ENCODE data around the gene SPAG16. TPM values are rescaled to one million over a fixed set of nuclear protein-coding genes. Genes with fewer than 3 reads are reported as not detected.

The SPAG16 gene
- total and polyA plus RNA-seq, 8 donors, result 11.1 to 47.4 (median 42.3) TPM

GRCh38 chr2:214035091-214035852 is 751.0 kb downstream of the SPAG16 start:
- H3K27me3 ChIP-seq, result no peaks in the 10 kb centered on the region
- no peaks in the 10 kb centered on the region for H3K4me1 ChIP-seq
- DNase-seq, result peak in 1 of 4 donors; percentile 56
- H3K4me3 ChIP-seq, result no peak overlapping the region
- no peaks in the 10 kb centered on the region for H3K36me3 ChIP-seq
- peaks cover 0 to 15% of the 10 kb centered on the region in 2 donors for H3K9me3 ChIP-seq
- intact Hi-C loops (cut with DNase I), result no loop called here
- no peak for TF ChIP-seq CTCF (IDR thresholded peaks at IDR 0.05)
- no peak for ATAC-seq
- no peak overlapping the region for H3K27ac ChIP-seq

- H3K4me3 ChIP-seq, result no peak overlapping the region
- DNase-seq, result no peak
- intact Hi-C loops (cut with DNase I), result no loop called here
- H3K9me3 ChIP-seq, result peaks cover 3 to 19% of the 10 kb centered on the region in 2 donors
- H3K4me1 ChIP-seq, result no peaks in the 10 kb centered on the region
- no peaks in the 10 kb centered on the region for H3K36me3 ChIP-seq
- TF ChIP-seq CTCF (IDR thresholded peaks at IDR 0.05), result no peak
- no peak for ATAC-seq
- no peaks in the 10 kb centered on the region for H3K27me3 ChIP-seq
- H3K27ac ChIP-seq, result no peak overlapping the region
Observed at GRCh38 chr2:214035921-214036320, 751.7 kb downstream of the SPAG16 start.

GRCh38 chr2:214038186-214038585 is 753.9 kb downstream of the SPAG16 start:
- intact Hi-C loops (cut with DNase I), result no loop called here

GRCh38 chr2:214050731-214051130 is 766.5 kb downstream of the SPAG16 start:
- no peak overlapping the region for H3K4me3 ChIP-seq
- no peak overlapping the region for H3K27ac ChIP-seq
- H3K9me3 ChIP-seq, result peaks cover 0 to 5% of the 10 kb centered on the region in 2 donors
- no peaks in the 10 kb centered on the region for H3K27me3 ChIP-seq
- ATAC-seq, result no peak
- no peak for DNase-seq
- H3K4me1 ChIP-seq, result no peaks in the 10 kb centered on the region
- H3K36me3 ChIP-seq, result no peaks in the 10 kb centered on the region
- intact Hi-C loops (cut with DNase I), result no loop called here
- no peak for TF ChIP-seq CTCF (IDR thresholded peaks at IDR 0.05)

More at GRCh38 chr2:214038186-214038585, 753.9 kb downstream of the SPAG16 start:
- TF ChIP-seq CTCF (IDR thresholded peaks at IDR 0.05), result no peak
- no peak for DNase-seq
- Histone ChIP-seq H3K4me1 (no peaks in the 10 kb centered on the region), H3K27me3 (no peaks in the 10 kb centered on the region), H3K36me3 (no peaks in the 10 kb centered on the region), H3K4me3 (no peak overlapping the region), H3K27ac (no peak overlapping the region), H3K9me3 (peaks cover 4 to 27% of the 10 kb centered on the region in 2 donors)
- no peak for ATAC-seq

- DNase-seq (no peak), ATAC-seq (no peak)
- no peak overlapping the region for H3K4me3 ChIP-seq
- no peaks in the 10 kb centered on the region for H3K36me3 ChIP-seq
- H3K27me3 ChIP-seq, result no peaks in the 10 kb centered on the region
- intact Hi-C loops (cut with DNase I), result no loop called here
- no peak for TF ChIP-seq CTCF (IDR thresholded peaks at IDR 0.05)
- no peaks in the 10 kb centered on the region for H3K4me1 ChIP-seq
- no peak overlapping the region for H3K27ac ChIP-seq
- H3K9me3 ChIP-seq, result peaks cover 0 to under 1% of the 10 kb centered on the region in 2 donors
Observed at GRCh38 chr2:214051585-214051984, 767.3 kb downstream of the SPAG16 start.
